Heart right ventricle (tissue), 16 donors: ENCODE results near the gene MSH6. TPM values are rescaled to one million over a fixed set of nuclear protein-coding genes. Genes with fewer than 3 reads are reported as not detected.

Experiments used
- ATAC-seq, 8 donors: fragments of 200-7000 bp; cut with Tn5 transposase; one replicate each; pipeline ENCODE4 v1.9.1; 2020; ENCODE audit warnings: mild to moderate bottlenecking in 8 of 8, moderate library complexity in 8 of 8, moderate number of reproducible peaks in 1 of 8
- DNase-seq, 2 donors: peaks; one replicate each; pipeline ENCODE4 v3.0.0-alpha.2; 2020
- H3K27ac ChIP-seq, 10 donors: fragments of 200-600 bp; sonication (generic) in 2 of 10; one replicate each; pipeline versions ENCODE4 v1.5.0 to v1.8.0; 2020 to 2022; ENCODE audit warnings: mild to moderate bottlenecking in 3 of 10
- H3K27me3 ChIP-seq, 7 donors: fragments of 200-600 bp; one replicate each; pipeline ENCODE4 v1.8.0; 2021 to 2022; ENCODE audit warnings: mild to moderate bottlenecking in 2 of 7
- H3K36me3 ChIP-seq, 9 donors: fragments of 200-600 bp; sonication (generic) in 1 of 9; one replicate each; pipeline versions ENCODE4 v1.5.0 to v1.8.0; 2020 to 2022; ENCODE audit warnings: mild to moderate bottlenecking in 2 of 9
- H3K4me1 ChIP-seq, 9 donors: fragments of 200-600 bp; sonication (generic) in 1 of 9; one replicate each; pipeline versions ENCODE4 v1.5.0 to v1.8.0; 2020 to 2022; ENCODE audit warnings: mild to moderate bottlenecking in 4 of 9
- H3K4me3 ChIP-seq, 10 donors: fragments of 200-600 bp; sonication (generic) in 2 of 10; one replicate each; pipeline versions ENCODE4 v1.5.0 to v1.8.0; 2020 to 2022; ENCODE audit warnings: mild to moderate bottlenecking in 7 of 10, moderate library complexity in 2 of 10
- H3K9me3 ChIP-seq, 11 donors: fragments of 200-600 bp in 10 of 11; sonication (generic) in 2 of 11; one replicate each; pipeline versions ENCODE4 v1.5.0 to v1.8.0; 2013 to 2022; ENCODE audit warnings: mild to moderate bottlenecking in 2 of 11, control low read depth in 1 of 11, moderate library complexity in 1 of 11
- WGBS, 2 donors: extraction: QIAGEN DNeasy Blood & Tissue Kit; methylation state at CpG; one replicate each; pipeline ENCODE4 v1.1.7; 2013; ENCODE audit warnings: inconsistent platforms in 1 of 2; 5-methylcytosine and 5-hydroxymethylcytosine counted together
- intact Hi-C, 10 donors: fragments of 100-400 bp; cut with DNase I; formaldehyde crosslinking; loops; one replicate each; pipeline versions ENCODE4 v1.11.1 to v1.14.2; 2022
- polyA plus RNA-seq, 2 donors: library from polyadenylated mRNA; stranded (reverse); fragments of 200-250 nt; gene quantifications; one replicate each; pipeline ENCODE4 v1.2.3, GENCODE V29; 2013
- total RNA-seq, 10 donors: library from RNA; stranded (reverse); fragmentation: NEBNext Ultra II Directional in 3 of 10; extraction: Animal tissue kit (Norgen Biotek cat#: 25700) in 3 of 10; gene quantifications; one replicate each; pipeline versions ENCODE4 v1.2.1 to v1.2.4, GENCODE V29; 2021 to 2023
- TF ChIP-seq, protein P1 (sequence below), 9 donors: fragments of 200-600 bp; sonication (generic) in 2 of 9; IDR thresholded peaks; one replicate each; pipeline versions ENCODE4 v1.5.0 to v1.8.0; 2021 to 2022; ENCODE audit warnings: antibody characterized with exemption in 9 of 9, mild to moderate bottlenecking in 5 of 9, moderate library complexity in 1 of 9
- donor health status: Arrhythmogenic right ventricular cardiomyopathy.
- donor health status: ischemic (EF 13 %, LVEDD 7.1; RV severe dilation, severe dysfunction).
- donor health status: healthy with polysubstance abuse.
- donor health status: DM: no; HTN: yes; CAD: no.
- donor health status: DM: no; HTN: no; CAD: no.
- donor health status: ischemic (EF 25% LVEDD 6.9; RV normal size, moderate dysfunction).
- donor health status: ischemic (EF 25% LVEDD 5.7; RV mildly dilated, moderate dysfunction).
- donor health status: healthy.
- donor health status: DM: yes; HTN: yes; CAD: no.
- donor health status: Ischemic cardiomyopathy.
- donor health status: ischemic (EF 35%, LVEDD 5.7; RV mildly dilated, moderate dysfunction).
- donor health status: nonischemic (EF 11% LVEDD 7.7; RV severe dilation, severe dysfunction).
- donor health status: DM: yes; HTN: yes; CAD: no.
- donor health status: PGD.
- donor health status: ischemic (EF 29% LVEDD 5.4; RV normal size, mild dysfunction).
- donor health status: nonischemic (EF 23%, LVEDD 6.1; RV moderate dilation, normal function).

The MSH6 gene
- total and polyA plus RNA-seq, 12 donors = 4.5 to 25.2 (median 21.0) TPM

DNA sequence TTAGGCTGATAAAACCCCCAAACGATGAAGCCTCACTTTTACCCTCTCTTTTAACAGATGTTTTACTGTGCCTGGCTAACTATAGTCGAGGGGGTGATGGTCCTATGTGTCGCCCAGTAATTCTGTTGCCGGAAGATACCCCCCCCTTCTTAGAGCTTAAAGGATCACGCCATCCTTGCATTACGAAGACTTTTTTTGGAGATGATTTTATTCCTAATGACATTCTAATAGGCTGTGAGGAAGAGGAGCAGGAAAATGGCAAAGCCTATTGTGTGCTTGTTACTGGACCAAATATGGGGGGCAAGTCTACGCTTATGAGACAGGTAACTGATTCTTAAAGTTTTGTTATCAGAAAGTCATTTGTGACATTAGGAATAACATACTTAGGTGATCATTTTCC lies 20.4 kb downstream of the MSH6 start:
- intact Hi-C loops = no loop called here
- peaks cover 0 to 100% (median 89%) of the 10 kb centered on the region in 9 donors for H3K36me3 ChIP-seq
- 98 to 99% methylated on average over 7 of the region's 7 CpGs for WGBS, 2 donors

DNA sequence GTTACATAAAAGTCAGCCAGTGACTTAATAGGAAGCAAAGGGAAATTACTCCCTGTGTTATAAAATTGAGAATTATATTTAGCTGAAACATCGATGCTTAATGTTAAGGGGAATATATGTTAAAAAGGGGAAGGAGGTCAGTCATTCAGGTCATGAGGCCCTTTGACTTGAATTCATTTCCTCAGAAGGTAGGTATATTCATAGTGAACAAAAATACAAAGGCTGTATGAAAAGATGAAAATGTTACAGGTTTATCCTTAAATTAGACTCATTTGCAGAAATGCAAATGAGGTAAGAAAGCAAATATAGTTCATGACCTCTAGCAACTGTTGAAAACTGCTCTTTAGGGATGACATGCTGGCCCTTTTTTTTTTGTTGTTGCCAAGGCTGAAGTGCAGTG lies 20.8 kb downstream of the MSH6 start:
- intact Hi-C loops = no loop called here
- TF ChIP-seq, protein P1, sequence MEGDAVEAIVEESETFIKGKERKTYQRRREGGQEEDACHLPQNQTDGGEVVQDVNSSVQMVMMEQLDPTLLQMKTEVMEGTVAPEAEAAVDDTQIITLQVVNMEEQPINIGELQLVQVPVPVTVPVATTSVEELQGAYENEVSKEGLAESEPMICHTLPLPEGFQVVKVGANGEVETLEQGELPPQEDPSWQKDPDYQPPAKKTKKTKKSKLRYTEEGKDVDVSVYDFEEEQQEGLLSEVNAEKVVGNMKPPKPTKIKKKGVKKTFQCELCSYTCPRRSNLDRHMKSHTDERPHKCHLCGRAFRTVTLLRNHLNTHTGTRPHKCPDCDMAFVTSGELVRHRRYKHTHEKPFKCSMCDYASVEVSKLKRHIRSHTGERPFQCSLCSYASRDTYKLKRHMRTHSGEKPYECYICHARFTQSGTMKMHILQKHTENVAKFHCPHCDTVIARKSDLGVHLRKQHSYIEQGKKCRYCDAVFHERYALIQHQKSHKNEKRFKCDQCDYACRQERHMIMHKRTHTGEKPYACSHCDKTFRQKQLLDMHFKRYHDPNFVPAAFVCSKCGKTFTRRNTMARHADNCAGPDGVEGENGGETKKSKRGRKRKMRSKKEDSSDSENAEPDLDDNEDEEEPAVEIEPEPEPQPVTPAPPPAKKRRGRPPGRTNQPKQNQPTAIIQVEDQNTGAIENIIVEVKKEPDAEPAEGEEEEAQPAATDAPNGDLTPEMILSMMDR (IDR thresholded peaks at IDR 0.05) = no peak
- Histone ChIP-seq H3K27ac (no peak overlapping the region), H3K36me3 (peaks cover 0 to 100% (median 93%) of the 10 kb centered on the region in 9 donors), H3K4me1 (peaks cover 0 to 32% (median 0%) of the 10 kb centered on the region in 9 donors), H3K27me3 (no peaks in the 10 kb centered on the region), H3K9me3 (peaks cover 0 to 13% (median 4%) of the 10 kb centered on the region in 11 donors), H3K4me3 (no peak overlapping the region)
- DNase-seq = no peak
- ATAC-seq = no peak
- 94 to 96% methylated on average over 1 of the region's 1 CpG for WGBS, 2 donors

More for the DNA sequence above, 20.4 kb downstream of the MSH6 start:
- TF ChIP-seq, protein P1 (IDR thresholded peaks at IDR 0.05) = no peak
- no peak for DNase-seq
- no peak for ATAC-seq
- no peak overlapping the region for H3K4me3 ChIP-seq
- peaks cover 0 to 36% (median 0%) of the 10 kb centered on the region in 9 donors for H3K4me1 ChIP-seq
- peaks cover 0 to 13% (median 4%) of the 10 kb centered on the region in 11 donors for H3K9me3 ChIP-seq
- H3K27me3 ChIP-seq = no peaks in the 10 kb centered on the region
- H3K27ac ChIP-seq = no peak overlapping the region

DNA sequence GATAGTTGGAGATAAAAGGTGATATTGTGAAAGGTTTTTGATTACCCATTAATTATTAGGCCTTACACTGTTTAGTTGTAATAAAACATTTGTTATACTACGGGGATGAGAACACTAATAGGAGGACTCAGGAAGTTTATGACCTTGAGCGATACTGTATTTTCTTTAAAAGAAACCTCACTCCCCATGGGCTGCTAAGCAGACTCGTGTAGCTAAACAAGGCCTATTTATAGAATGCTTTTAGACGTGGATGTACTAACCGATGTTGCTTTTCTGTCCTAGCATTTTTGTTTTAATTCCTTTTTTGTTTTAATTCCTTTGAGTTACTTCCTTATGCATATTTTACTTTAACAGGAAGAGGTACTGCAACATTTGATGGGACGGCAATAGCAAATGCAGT lies 22.9 kb downstream of the MSH6 start:
- Histone ChIP-seq H3K4me1 (peaks cover 0 to 20% (median 0%) of the 10 kb centered on the region in 9 donors), H3K27ac (no peak overlapping the region), H3K27me3 (no peaks in the 10 kb centered on the region), H3K9me3 (peaks cover 0 to 13% (median 4%) of the 10 kb centered on the region in 11 donors), H3K4me3 (no peak overlapping the region), H3K36me3 (peaks cover 0 to 100% (median 76%) of the 10 kb centered on the region in 9 donors)
- DNase-seq = no peak
- intact Hi-C loops = no loop called here
- peak in 2 of 8 donors; percentile 23 to 40 for ATAC-seq
- 42 to 46% methylated on average over 6 of the region's 6 CpGs for WGBS, 2 donors
- TF ChIP-seq, protein P1 (IDR thresholded peaks at IDR 0.05) = no peak

DNA sequence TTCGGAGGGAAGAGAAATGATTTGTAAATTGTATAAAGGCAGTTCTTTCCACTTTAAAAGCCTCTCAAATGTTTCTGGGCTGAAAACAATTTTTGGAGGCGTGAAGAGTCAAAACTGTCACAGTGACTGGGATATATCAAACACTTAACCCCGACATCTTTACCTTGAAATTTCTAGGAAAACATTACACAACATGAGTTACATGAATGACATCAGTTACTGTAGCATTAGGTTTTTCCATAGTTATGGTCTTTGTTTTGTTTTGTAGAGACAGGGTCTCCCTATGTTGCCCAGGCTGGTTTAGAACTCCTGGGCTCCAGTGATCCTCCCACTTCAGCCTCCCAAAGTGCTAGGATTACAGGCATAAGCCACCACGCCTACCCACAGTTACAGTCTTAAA lies 25.7 kb downstream of the MSH6 start:
- DNase-seq (no peak), ATAC-seq (no peak)
- Histone ChIP-seq H3K9me3 (peaks cover 0 to 5% (median 0%) of the 10 kb centered on the region in 11 donors), H3K4me3 (no peak overlapping the region), H3K27me3 (no peaks in the 10 kb centered on the region), H3K4me1 (peaks cover 0 to 20% (median 0%) of the 10 kb centered on the region in 9 donors), H3K27ac (no peak overlapping the region), H3K36me3 (peaks cover 0 to 100% (median 59%) of the 10 kb centered on the region in 9 donors)
- WGBS, 2 donors = 80 to 82% methylated on average over 4 of the region's 4 CpGs
- intact Hi-C loops = no loop called here
- TF ChIP-seq, protein P1 (IDR thresholded peaks at IDR 0.05) = no peak
